ENCODE measurements around the gene LMNB1. TPM values are rescaled to one million over a fixed set of nuclear protein-coding genes. Genes with fewer than 3 reads are reported as not detected.
"Not testable (repeated sequence)": the region's sequence is repeated elsewhere in the genome, so short reads cannot be mapped to it uniquely, and the experiment has no call there.

The LMNB1 gene
- total and polyA plus RNA-seq, 2 donors = 27.2 to 120 TPM

GRCh38 chr5:126853541-126854307, 76.8 kb downstream of the LMNB1 start:
- DNase-seq (ENCODE audit: low read depth in 6 of 9, low spot score in 9 of 9) = peak in 3 of 9 donors; percentile 30 to 59 (median 31)
- H3K27me3 ChIP-seq (ENCODE audit: control insufficient read depth in 2 of 2, insufficient read depth in 1 of 2, low read length in 1 of 2); H3K9me3 ChIP-seq (ENCODE audit: control insufficient read depth in 2 of 2, insufficient read depth in 1 of 2, low read length in 1 of 2): not testable (repeated sequence)
- peaks cover 0 to 15% of the 10 kb centered on the region in 2 donors for H3K36me3 ChIP-seq (ENCODE audit: control insufficient read depth in 2 of 2, insufficient read depth in 2 of 2, low read length in 1 of 2)
- H3K4me3 ChIP-seq (ENCODE audit: low read length in 2 of 2) = peak overlapping the region; percentile 11 to 27
- H3K4me1 ChIP-seq (ENCODE audit: control insufficient read depth in 2 of 2, insufficient read depth in 2 of 2, low read length in 2 of 2) = peaks cover 6 to 33% of the 10 kb centered on the region in 2 donors
- H3K27ac ChIP-seq (ENCODE audit: low read depth in 1 of 2, low read length in 1 of 2) = peak overlapping the region; percentile 92
- WGBS = 68% methylated on average over 27 of the region's 27 CpGs

DNA sequence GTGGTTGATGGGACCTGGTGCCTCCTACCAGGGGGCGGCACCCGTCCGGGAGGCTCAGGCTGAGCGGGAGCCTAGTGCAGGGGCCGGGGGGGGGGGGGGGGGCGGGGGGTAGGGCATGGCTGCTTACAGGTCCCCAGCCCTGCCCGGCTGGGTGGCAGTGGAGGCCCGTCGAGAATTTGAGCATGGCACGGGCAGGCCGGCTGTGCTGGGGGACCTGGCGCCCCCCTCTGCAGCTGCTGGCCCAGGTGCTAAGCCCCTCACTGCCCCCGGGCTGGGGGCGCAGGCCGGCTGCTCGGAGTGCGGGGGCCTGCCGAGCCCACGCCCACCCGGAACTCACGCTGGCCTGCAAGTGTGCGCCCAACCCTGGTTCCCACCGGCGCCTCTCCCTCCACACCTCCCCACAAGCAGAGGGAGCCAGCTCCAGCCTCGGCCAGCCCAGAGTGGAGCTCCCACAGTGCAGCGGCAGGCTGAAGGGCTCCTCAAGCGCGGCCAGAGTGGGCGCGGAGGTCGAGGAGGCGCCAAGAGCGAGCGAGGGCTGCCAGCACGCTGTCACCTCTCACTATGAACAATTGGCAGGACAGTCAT, 77.7 kb downstream of the LMNB1 start:
- DNase-seq (ENCODE audit: low read depth in 6 of 9, low spot score in 9 of 9) = no peak
- WGBS = 94% methylated on average over 34 of the region's 35 CpGs

DNA sequence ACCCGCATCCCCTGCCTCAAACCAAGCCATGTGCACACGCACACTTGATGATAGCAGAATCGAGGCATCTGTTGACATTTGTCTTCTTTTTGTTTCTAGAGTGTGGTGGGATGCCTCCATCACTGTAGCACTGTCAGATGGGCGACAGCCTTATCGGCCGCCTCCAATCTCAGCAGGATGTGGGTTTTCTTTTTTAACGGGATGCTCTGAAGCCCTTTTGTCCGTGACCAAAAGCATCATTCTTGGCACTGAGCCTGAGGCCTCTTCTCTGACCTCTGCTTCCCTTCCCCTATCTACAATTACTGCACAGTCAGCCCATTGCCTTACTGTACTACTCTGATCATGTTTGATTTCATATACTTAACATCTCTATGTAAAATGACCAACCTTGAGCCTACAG, 78.3 kb downstream of the LMNB1 start:
- Histone ChIP-seq H3K27ac (ENCODE audit: low read depth in 1 of 2, low read length in 1 of 2) (peak overlapping the region in 1 of 2 donors; percentile 3), H3K4me3 (ENCODE audit: low read length in 2 of 2) (no peak overlapping the region)
- 57% methylated on average over 8 of the region's 8 CpGs for WGBS

More for the DNA sequence above, 77.7 kb downstream of the LMNB1 start:
- H3K9me3 ChIP-seq (ENCODE audit: control insufficient read depth in 2 of 2, insufficient read depth in 1 of 2, low read length in 1 of 2) = peaks cover 0 to 7% of the 10 kb centered on the region in 2 donors
- peaks cover 0 to 15% of the 10 kb centered on the region in 2 donors for H3K36me3 ChIP-seq (ENCODE audit: control insufficient read depth in 2 of 2, insufficient read depth in 2 of 2, low read length in 1 of 2)
- peaks cover 6 to 33% of the 10 kb centered on the region in 2 donors for H3K4me1 ChIP-seq (ENCODE audit: control insufficient read depth in 2 of 2, insufficient read depth in 2 of 2, low read length in 2 of 2)
- H3K4me3 ChIP-seq (ENCODE audit: low read length in 2 of 2) = no peak overlapping the region
- peak overlapping the region in 1 of 2 donors; percentile 42 for H3K27ac ChIP-seq (ENCODE audit: low read depth in 1 of 2, low read length in 1 of 2)
- no peaks in the 10 kb centered on the region for H3K27me3 ChIP-seq (ENCODE audit: control insufficient read depth in 2 of 2, insufficient read depth in 1 of 2, low read length in 1 of 2)

DNA sequence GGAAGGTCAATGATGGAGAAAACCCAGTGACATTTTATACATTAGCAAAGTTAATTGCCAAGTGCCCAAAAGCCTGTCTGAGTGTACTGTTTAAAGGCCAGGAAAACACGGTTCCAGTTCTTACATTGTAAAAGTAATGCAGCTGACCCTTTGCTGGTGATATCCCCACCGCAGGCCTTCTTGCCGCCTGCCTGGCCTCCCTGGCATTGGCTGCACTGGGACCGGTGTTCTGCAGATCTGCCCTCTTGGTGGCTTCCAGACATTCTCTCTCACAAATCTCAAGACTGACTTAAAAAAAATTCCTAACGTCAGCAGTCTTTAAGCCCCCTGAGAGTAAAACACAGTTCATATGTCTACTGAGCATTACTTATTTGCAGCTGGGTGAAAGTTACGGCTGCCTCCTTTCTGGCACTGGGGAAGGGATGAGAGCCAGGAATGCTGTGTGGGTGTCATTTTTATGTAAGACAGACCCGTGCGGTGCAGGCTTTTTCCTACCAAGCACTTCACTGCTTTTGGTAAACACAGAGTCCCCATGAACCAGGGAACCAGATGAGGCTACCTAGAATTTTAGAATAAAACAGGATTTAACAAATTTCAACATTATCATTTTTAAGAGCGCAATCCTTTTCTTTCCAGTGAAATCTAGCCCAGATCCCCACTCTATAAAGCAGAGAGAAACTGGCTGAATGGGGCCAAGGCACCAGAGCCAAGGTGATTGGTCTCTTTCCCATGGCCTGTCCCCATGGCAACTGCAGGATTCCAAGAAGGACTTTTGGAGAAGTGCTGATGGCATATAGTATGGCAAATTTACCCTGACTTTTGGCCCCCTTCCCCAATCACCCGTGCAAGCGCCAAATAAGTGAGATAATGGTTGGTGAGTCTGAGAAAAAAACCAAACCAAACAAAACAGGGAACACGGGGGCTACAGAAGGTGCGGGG, 80.8 kb downstream of the LMNB1 start:
- Histone ChIP-seq H3K9me3 (ENCODE audit: control insufficient read depth in 2 of 2, insufficient read depth in 1 of 2, low read length in 1 of 2) (peaks cover 0 to 7% of the 10 kb centered on the region in 2 donors), H3K27ac (ENCODE audit: low read depth in 1 of 2, low read length in 1 of 2) (no peak overlapping the region), H3K27me3 (ENCODE audit: control insufficient read depth in 2 of 2, insufficient read depth in 1 of 2, low read length in 1 of 2) (no peaks in the 10 kb centered on the region), H3K4me1 (ENCODE audit: control insufficient read depth in 2 of 2, insufficient read depth in 2 of 2, low read length in 2 of 2) (peaks cover 2 to 14% of the 10 kb centered on the region in 2 donors), H3K36me3 (ENCODE audit: control insufficient read depth in 2 of 2, insufficient read depth in 2 of 2, low read length in 1 of 2) (peaks cover 0 to 12% of the 10 kb centered on the region in 2 donors), H3K4me3 (ENCODE audit: low read length in 2 of 2) (no peak overlapping the region)
- 91% methylated on average over 13 of the region's 13 CpGs for WGBS
- no peak for DNase-seq (ENCODE audit: low read depth in 6 of 9, low spot score in 9 of 9)

More for the DNA sequence above, 78.3 kb downstream of the LMNB1 start:
- peaks cover 0 to 7% of the 10 kb centered on the region in 2 donors for H3K9me3 ChIP-seq (ENCODE audit: control insufficient read depth in 2 of 2, insufficient read depth in 1 of 2, low read length in 1 of 2)
- H3K4me1 ChIP-seq (ENCODE audit: control insufficient read depth in 2 of 2, insufficient read depth in 2 of 2, low read length in 2 of 2) = peaks cover 6 to 33% of the 10 kb centered on the region in 2 donors
- peaks cover 0 to 15% of the 10 kb centered on the region in 2 donors for H3K36me3 ChIP-seq (ENCODE audit: control insufficient read depth in 2 of 2, insufficient read depth in 2 of 2, low read length in 1 of 2)
- no peaks in the 10 kb centered on the region for H3K27me3 ChIP-seq (ENCODE audit: control insufficient read depth in 2 of 2, insufficient read depth in 1 of 2, low read length in 1 of 2)
- DNase-seq (ENCODE audit: low read depth in 6 of 9, low spot score in 9 of 9) = peak in 1 of 9 donors; percentile 21

DNA sequence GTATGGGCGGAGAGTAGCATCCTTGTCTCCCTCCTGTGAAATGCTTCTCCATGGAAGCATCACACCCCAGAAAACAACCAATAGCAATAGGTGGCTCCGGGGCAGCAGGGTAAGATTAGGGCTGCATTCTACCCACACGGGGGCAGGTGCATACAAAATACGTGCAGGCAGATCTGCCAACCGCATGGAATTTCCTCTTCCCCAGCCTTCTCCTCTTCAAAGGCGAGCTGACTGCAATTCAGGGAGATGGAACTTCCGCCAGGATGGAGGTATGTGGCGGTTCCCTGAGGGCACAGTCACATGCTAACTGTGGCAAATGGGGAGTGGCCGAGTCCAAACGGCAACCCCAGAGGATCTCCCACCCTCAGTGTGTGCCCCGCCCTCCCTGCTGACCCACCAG, 81.5 kb downstream of the LMNB1 start:
- H3K9me3 ChIP-seq (ENCODE audit: control insufficient read depth in 2 of 2, insufficient read depth in 1 of 2, low read length in 1 of 2) = peaks cover 0 to 6% of the 10 kb centered on the region in 2 donors
- peaks cover 0 to 10% of the 10 kb centered on the region in 2 donors for H3K36me3 ChIP-seq (ENCODE audit: control insufficient read depth in 2 of 2, insufficient read depth in 2 of 2, low read length in 1 of 2)
- DNase-seq (ENCODE audit: low read depth in 6 of 9, low spot score in 9 of 9) = no peak
- no peak overlapping the region for H3K27ac ChIP-seq (ENCODE audit: low read depth in 1 of 2, low read length in 1 of 2)
- WGBS = 95% methylated on average over 11 of the region's 11 CpGs
- peaks cover 2 to 8% of the 10 kb centered on the region in 2 donors for H3K4me1 ChIP-seq (ENCODE audit: control insufficient read depth in 2 of 2, insufficient read depth in 2 of 2, low read length in 2 of 2)
- H3K4me3 ChIP-seq (ENCODE audit: low read length in 2 of 2) = no peak overlapping the region
- no peaks in the 10 kb centered on the region for H3K27me3 ChIP-seq (ENCODE audit: control insufficient read depth in 2 of 2, insufficient read depth in 1 of 2, low read length in 1 of 2)

GRCh38 chr5:126863402-126863801, 86.5 kb downstream of the LMNB1 start:
- H3K9me3 ChIP-seq (ENCODE audit: control insufficient read depth in 2 of 2, insufficient read depth in 1 of 2, low read length in 1 of 2) = peaks cover 0 to 3% of the 10 kb centered on the region in 2 donors
- no peak overlapping the region for H3K27ac ChIP-seq (ENCODE audit: low read depth in 1 of 2, low read length in 1 of 2)
- 98% methylated on average over 4 of the region's 4 CpGs for WGBS
- no peak for DNase-seq (ENCODE audit: low read depth in 6 of 9, low spot score in 9 of 9)
- no peak overlapping the region for H3K4me3 ChIP-seq (ENCODE audit: low read length in 2 of 2)
- peaks cover 3 to 7% of the 10 kb centered on the region in 2 donors for H3K36me3 ChIP-seq (ENCODE audit: control insufficient read depth in 2 of 2, insufficient read depth in 2 of 2, low read length in 1 of 2)
- no peaks in the 10 kb centered on the region for H3K27me3 ChIP-seq (ENCODE audit: control insufficient read depth in 2 of 2, insufficient read depth in 1 of 2, low read length in 1 of 2)
- H3K4me1 ChIP-seq (ENCODE audit: control insufficient read depth in 2 of 2, insufficient read depth in 2 of 2, low read length in 2 of 2) = peaks cover under 1 to 5% of the 10 kb centered on the region in 2 donors

GRCh38 chr5:126864042-126864688, 87.2 kb downstream of the LMNB1 start:
- no peak overlapping the region for H3K27ac ChIP-seq (ENCODE audit: low read depth in 1 of 2, low read length in 1 of 2)
- no peak overlapping the region for H3K4me3 ChIP-seq (ENCODE audit: low read length in 2 of 2)
- no peak for DNase-seq (ENCODE audit: low read depth in 6 of 9, low spot score in 9 of 9)
- H3K4me1 ChIP-seq (ENCODE audit: control insufficient read depth in 2 of 2, insufficient read depth in 2 of 2, low read length in 2 of 2) = peaks cover 7 to 13% of the 10 kb centered on the region in 2 donors
- WGBS = 97% methylated on average over 22 of the region's 22 CpGs
- no peaks in the 10 kb centered on the region for H3K27me3 ChIP-seq (ENCODE audit: control insufficient read depth in 2 of 2, insufficient read depth in 1 of 2, low read length in 1 of 2)
- H3K36me3 ChIP-seq (ENCODE audit: control insufficient read depth in 2 of 2, insufficient read depth in 2 of 2, low read length in 1 of 2) = peaks cover 3 to 6% of the 10 kb centered on the region in 2 donors
- H3K9me3 ChIP-seq (ENCODE audit: control insufficient read depth in 2 of 2, insufficient read depth in 1 of 2, low read length in 1 of 2) = peaks cover 0 to 3% of the 10 kb centered on the region in 2 donors

GRCh38 chr5:126865299-126865698, 88.4 kb downstream of the LMNB1 start:
- WGBS = 95% methylated on average over 3 of the region's 3 CpGs
- Histone ChIP-seq H3K4me3 (ENCODE audit: low read length in 2 of 2) (no peak overlapping the region), H3K9me3 (ENCODE audit: control insufficient read depth in 2 of 2, insufficient read depth in 1 of 2, low read length in 1 of 2) (peaks cover 0 to 3% of the 10 kb centered on the region in 2 donors), H3K27me3 (ENCODE audit: control insufficient read depth in 2 of 2, insufficient read depth in 1 of 2, low read length in 1 of 2) (no peaks in the 10 kb centered on the region), H3K36me3 (ENCODE audit: control insufficient read depth in 2 of 2, insufficient read depth in 2 of 2, low read length in 1 of 2) (peaks cover 3 to 6% of the 10 kb centered on the region in 2 donors), H3K27ac (ENCODE audit: low read depth in 1 of 2, low read length in 1 of 2) (no peak overlapping the region), H3K4me1 (ENCODE audit: control insufficient read depth in 2 of 2, insufficient read depth in 2 of 2, low read length in 2 of 2) (peaks cover 7 to 16% of the 10 kb centered on the region in 2 donors)
- no peak for DNase-seq (ENCODE audit: low read depth in 6 of 9, low spot score in 9 of 9)
